ENCODE results near the gene TFAP2B. TPM values are rescaled to one million over a fixed set of nuclear protein-coding genes. Genes with fewer than 3 reads are reported as not detected.

Gene TFAP2B
- total and polyA plus RNA-seq, 5 donors from 2014 or later = not detected

DNA sequence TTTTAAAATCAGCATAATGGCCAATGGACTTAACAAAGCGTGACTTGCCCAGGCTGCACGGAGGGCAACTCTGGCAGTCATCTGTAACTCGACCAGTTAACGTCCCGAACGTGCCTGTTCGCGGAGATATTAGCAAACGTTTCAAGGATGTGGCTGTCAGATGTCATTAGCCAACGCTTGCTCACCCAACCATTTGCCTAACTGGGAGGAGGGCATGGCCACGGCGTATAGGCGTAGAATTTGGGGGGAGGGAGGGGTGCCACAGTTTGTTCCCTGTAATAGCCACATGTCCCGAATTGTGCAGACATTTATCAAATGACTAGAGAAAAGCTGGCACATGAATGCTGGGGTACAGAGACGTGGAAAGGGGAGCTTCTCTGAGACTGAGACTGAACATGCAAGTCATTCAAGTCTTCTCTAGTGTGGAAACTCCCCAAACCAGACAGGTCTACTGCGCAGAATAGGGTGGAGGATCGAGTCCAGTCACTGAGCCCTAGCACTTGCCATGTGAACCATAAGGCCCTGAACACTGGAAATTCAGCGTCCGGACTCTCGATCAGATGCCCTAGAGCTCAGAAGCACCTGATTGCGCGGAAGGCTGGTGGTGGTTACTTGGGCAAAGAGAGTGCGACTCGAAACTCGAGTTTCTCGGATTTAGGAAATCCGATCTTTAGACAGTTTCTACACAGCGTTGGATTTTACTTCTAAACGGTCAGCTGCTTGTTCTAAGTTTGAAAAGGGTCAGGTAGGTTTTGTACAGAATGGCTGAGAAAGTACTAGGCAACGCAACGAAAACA is 32.6 kb downstream of the TFAP2B start:
- peaks cover 0 to 3% of the 10 kb centered on the region in 2 experiments for H3K9me3 ChIP-seq (ENCODE audit: control insufficient read depth in 2 of 2, low read length in 2 of 2)
- H3K4me1 ChIP-seq (ENCODE audit: control insufficient read depth, insufficient read depth, low read length, poor library complexity, severe bottlenecking) = no peaks in the 10 kb centered on the region
- no peaks in the 10 kb centered on the region for H3K36me3 ChIP-seq (ENCODE audit: control insufficient read depth, insufficient read depth, low read length)
- no peak overlapping the region for H3K27ac ChIP-seq (ENCODE audit: insufficient read depth, low read length, poor library complexity, severe bottlenecking)
- no peak overlapping the region for H3K4me3 ChIP-seq (ENCODE audit: low read depth, low read length)
- peaks cover 3% of the 10 kb centered on the region for H3K36me3 Mint-ChIP-seq
- no peaks in the 10 kb centered on the region for H3K4me1 Mint-ChIP-seq
- no peak overlapping the region for H3K4me3 Mint-ChIP-seq
- peaks cover 61% of the 10 kb centered on the region for H3K27me3 Mint-ChIP-seq
- peaks cover 0 to 10% (median 3%) of the 10 kb centered on the region in 7 donors for H3K9me3 Mint-ChIP-seq
- no peak for ATAC-seq (ENCODE audit: low read depth in 2 of 2)
- peaks cover 12% of the 10 kb centered on the region for H3K27me3 ChIP-seq (ENCODE audit: control insufficient read depth, insufficient read depth, low read length)
- DNase-seq = no peak
- H3K27ac Mint-ChIP-seq = no peak overlapping the region

DNA sequence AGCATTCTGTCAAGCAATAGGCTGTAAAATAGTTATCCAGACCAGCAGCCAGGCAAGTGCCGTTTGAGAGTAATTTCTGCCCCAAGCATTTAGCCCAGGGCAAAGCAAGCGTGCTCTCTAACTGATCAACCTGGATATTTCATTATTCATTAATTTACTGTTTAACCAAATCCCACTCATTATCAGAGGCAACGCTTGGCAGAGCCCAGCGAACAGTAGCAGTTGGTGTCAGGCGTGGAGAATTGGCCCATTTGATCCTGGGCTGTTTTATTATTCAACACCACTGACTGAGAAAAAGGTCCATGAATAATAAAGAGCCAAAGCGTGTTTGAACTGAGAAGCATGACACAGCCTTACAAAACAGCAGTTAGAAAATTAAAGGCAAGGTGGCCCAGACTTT is 35.3 kb downstream of the TFAP2B start:
- no peaks in the 10 kb centered on the region for H3K4me1 Mint-ChIP-seq
- peaks cover 0 to 3% (median 0%) of the 10 kb centered on the region in 7 donors for H3K9me3 Mint-ChIP-seq
- Histone ChIP-seq H3K4me1 (ENCODE audit: control insufficient read depth, insufficient read depth, low read length, poor library complexity, severe bottlenecking) (no peaks in the 10 kb centered on the region), H3K36me3 (ENCODE audit: control insufficient read depth, insufficient read depth, low read length) (no peaks in the 10 kb centered on the region), H3K27ac (ENCODE audit: insufficient read depth, low read length, poor library complexity, severe bottlenecking) (no peak overlapping the region), H3K9me3 (ENCODE audit: control insufficient read depth in 2 of 2, low read length in 2 of 2) (peaks cover 0 to 3% of the 10 kb centered on the region in 2 experiments), H3K4me3 (ENCODE audit: low read depth, low read length) (no peak overlapping the region), H3K27me3 (ENCODE audit: control insufficient read depth, insufficient read depth, low read length) (peaks cover 5% of the 10 kb centered on the region)
- H3K27ac Mint-ChIP-seq = no peak overlapping the region
- H3K4me3 Mint-ChIP-seq = no peak overlapping the region
- DNase-seq (no peak), ATAC-seq (ENCODE audit: low read depth in 2 of 2) (no peak)
- H3K27me3 Mint-ChIP-seq = peaks cover 37% of the 10 kb centered on the region
- H3K36me3 Mint-ChIP-seq = no peaks in the 10 kb centered on the region

DNA sequence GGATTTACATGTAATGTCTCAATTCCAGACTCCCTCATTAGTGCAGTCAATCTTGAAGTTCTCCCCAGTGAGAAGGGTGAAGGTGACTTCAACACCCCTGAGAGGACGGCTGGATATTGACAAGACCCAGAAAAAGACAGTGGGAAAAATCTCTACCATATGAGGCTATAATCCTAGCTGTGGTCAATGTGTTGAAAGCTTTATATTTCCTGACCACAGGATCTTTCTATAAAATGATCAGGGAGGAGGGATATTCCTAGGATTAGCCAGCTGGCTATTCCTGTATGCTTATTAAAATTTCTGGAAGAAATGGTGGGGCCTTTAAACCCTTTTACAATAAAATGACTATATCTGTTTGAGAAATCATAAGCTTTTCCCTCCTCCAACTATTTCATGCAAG is 43.0 kb downstream of the TFAP2B start:
- Mint-ChIP-seq H3K4me1 (no peaks in the 10 kb centered on the region), H3K4me3 (no peak overlapping the region), H3K27ac (no peak overlapping the region), H3K27me3 (no peaks in the 10 kb centered on the region), H3K9me3 (peaks cover 0 to 1% (median 0%) of the 10 kb centered on the region in 7 donors), H3K36me3 (no peaks in the 10 kb centered on the region)
- H3K4me1 ChIP-seq (ENCODE audit: control insufficient read depth, insufficient read depth, low read length, poor library complexity, severe bottlenecking) = no peaks in the 10 kb centered on the region
- no peaks in the 10 kb centered on the region for H3K9me3 ChIP-seq (ENCODE audit: control insufficient read depth in 2 of 2, low read length in 2 of 2)
- no peaks in the 10 kb centered on the region for H3K27me3 ChIP-seq (ENCODE audit: control insufficient read depth, insufficient read depth, low read length)
- H3K36me3 ChIP-seq (ENCODE audit: control insufficient read depth, insufficient read depth, low read length) = no peaks in the 10 kb centered on the region
- no peak for ATAC-seq (ENCODE audit: low read depth in 2 of 2)
- no peak for DNase-seq
- no peak overlapping the region for H3K4me3 ChIP-seq (ENCODE audit: low read depth, low read length)
- no peak overlapping the region for H3K27ac ChIP-seq (ENCODE audit: insufficient read depth, low read length, poor library complexity, severe bottlenecking)

DNA sequence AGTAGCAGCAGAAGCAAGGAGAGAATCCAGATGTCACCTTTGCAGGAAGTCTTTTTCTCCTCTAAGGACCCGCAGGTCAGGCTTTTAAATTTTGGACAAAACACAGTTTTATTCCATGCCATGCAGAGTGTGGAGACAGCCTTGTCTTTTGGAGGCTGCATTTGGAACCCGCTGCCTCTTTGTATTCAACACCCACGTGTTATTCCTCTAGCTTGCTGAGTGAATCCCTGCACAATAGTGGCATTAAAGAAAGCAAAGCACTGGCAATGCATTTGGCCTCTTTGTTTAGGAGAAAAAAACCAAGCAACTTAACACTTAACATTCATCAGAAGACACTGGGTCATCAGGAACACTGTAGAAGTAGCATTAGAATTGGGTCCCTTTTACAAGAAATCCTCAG is 43.5 kb downstream of the TFAP2B start:
- Mint-ChIP-seq H3K4me3 (no peak overlapping the region), H3K27me3 (no peaks in the 10 kb centered on the region), H3K27ac (no peak overlapping the region), H3K9me3 (peaks cover 0 to 1% (median 0%) of the 10 kb centered on the region in 7 donors), H3K4me1 (no peaks in the 10 kb centered on the region), H3K36me3 (no peaks in the 10 kb centered on the region)
- Histone ChIP-seq H3K27ac (ENCODE audit: insufficient read depth, low read length, poor library complexity, severe bottlenecking) (no peak overlapping the region), H3K9me3 (ENCODE audit: control insufficient read depth in 2 of 2, low read length in 2 of 2) (no peaks in the 10 kb centered on the region), H3K36me3 (ENCODE audit: control insufficient read depth, insufficient read depth, low read length) (no peaks in the 10 kb centered on the region), H3K27me3 (ENCODE audit: control insufficient read depth, insufficient read depth, low read length) (no peaks in the 10 kb centered on the region), H3K4me3 (ENCODE audit: low read depth, low read length) (no peak overlapping the region), H3K4me1 (ENCODE audit: control insufficient read depth, insufficient read depth, low read length, poor library complexity, severe bottlenecking) (no peaks in the 10 kb centered on the region)
- DNase-seq (no peak), ATAC-seq (ENCODE audit: low read depth in 2 of 2) (no peak)

DNA sequence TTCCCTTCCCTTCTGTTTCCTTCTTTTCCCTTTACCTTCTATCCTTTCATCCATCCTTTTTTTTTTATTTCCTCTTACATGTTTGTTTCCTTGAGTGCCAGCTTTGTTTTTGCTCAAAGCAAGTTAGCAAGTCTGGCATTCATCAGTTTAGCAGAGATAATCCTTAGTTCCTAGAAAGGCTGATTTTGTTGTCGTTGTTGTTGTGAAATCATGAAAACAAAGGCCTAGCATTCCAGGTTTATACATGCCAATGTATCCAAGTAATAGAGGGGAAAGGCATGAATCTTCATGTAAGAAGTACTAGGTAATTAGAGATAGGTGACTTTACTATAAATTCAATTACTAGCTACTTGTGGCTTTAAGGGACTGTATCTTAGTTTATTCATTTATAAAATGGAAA is 45.9 kb downstream of the TFAP2B start:
- H3K4me1 ChIP-seq (ENCODE audit: control insufficient read depth, insufficient read depth, low read length, poor library complexity, severe bottlenecking) = no peaks in the 10 kb centered on the region
- H3K27ac ChIP-seq (ENCODE audit: insufficient read depth, low read length, poor library complexity, severe bottlenecking) = no peak overlapping the region
- Mint-ChIP-seq H3K4me1 (no peaks in the 10 kb centered on the region), H3K9me3 (peaks cover 0 to 2% (median 0%) of the 10 kb centered on the region in 7 donors), H3K27me3 (no peaks in the 10 kb centered on the region), H3K27ac (no peak overlapping the region), H3K4me3 (no peak overlapping the region), H3K36me3 (no peaks in the 10 kb centered on the region)
- no peak overlapping the region for H3K4me3 ChIP-seq (ENCODE audit: low read depth, low read length)
- DNase-seq = no peak
- no peaks in the 10 kb centered on the region for H3K27me3 ChIP-seq (ENCODE audit: control insufficient read depth, insufficient read depth, low read length)
- no peaks in the 10 kb centered on the region for H3K36me3 ChIP-seq (ENCODE audit: control insufficient read depth, insufficient read depth, low read length)
- ATAC-seq (ENCODE audit: low read depth in 2 of 2) = no peak
- H3K9me3 ChIP-seq (ENCODE audit: control insufficient read depth in 2 of 2, low read length in 2 of 2) = no peaks in the 10 kb centered on the region

DNA sequence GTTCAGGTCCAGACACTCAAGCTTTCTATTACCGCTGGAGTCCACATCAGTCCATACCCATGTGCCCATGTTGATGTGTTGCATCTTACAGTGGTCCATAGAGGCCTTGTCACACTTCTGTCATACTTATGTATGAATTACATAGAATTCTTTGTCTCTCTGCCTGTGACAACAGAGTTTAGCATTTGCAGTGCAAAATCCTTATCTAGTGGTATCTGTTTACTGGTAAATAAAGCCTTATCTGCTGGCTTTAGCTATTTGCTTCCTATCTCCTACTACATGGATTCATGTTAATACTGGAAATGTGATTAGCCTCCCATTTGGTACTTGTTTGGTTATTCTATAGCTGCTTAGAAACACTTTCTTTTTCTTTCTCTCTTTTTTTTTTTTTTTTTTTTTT is 49.8 kb downstream of the TFAP2B start:
- no peaks in the 10 kb centered on the region for H3K27me3 Mint-ChIP-seq
- H3K9me3 Mint-ChIP-seq = peaks cover 0 to 2% (median 0%) of the 10 kb centered on the region in 7 donors
- Histone ChIP-seq H3K27me3 (ENCODE audit: control insufficient read depth, insufficient read depth, low read length) (no peaks in the 10 kb centered on the region), H3K27ac (ENCODE audit: insufficient read depth, low read length, poor library complexity, severe bottlenecking) (no peak overlapping the region), H3K9me3 (ENCODE audit: control insufficient read depth in 2 of 2, low read length in 2 of 2) (no peaks in the 10 kb centered on the region), H3K36me3 (ENCODE audit: control insufficient read depth, insufficient read depth, low read length) (no peaks in the 10 kb centered on the region), H3K4me3 (ENCODE audit: low read depth, low read length) (no peak overlapping the region), H3K4me1 (ENCODE audit: control insufficient read depth, insufficient read depth, low read length, poor library complexity, severe bottlenecking) (no peaks in the 10 kb centered on the region)
- no peaks in the 10 kb centered on the region for H3K36me3 Mint-ChIP-seq
- no peak overlapping the region for H3K27ac Mint-ChIP-seq
- H3K4me1 Mint-ChIP-seq = no peaks in the 10 kb centered on the region
- no peak overlapping the region for H3K4me3 Mint-ChIP-seq
- DNase-seq (no peak), ATAC-seq (ENCODE audit: low read depth in 2 of 2) (no peak)

DNA sequence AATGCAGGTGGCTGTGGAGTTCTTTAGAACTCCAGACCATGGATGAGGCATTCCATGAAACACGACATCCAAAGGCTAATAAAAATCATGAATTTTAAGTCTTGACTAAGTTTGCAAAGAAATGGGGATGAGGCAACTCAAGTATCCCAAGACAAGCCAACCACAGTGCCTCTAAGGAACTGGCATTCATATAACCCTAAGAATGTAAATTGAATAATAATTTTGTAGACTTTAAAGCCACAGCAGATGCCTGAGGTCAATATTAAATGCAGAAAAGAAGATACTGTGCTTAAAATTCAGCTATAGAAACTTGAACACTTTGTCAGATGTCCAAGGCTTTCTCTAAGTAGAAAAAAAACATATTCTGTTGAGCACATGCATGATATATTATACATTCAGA is 54.5 kb downstream of the TFAP2B start:
- H3K27ac ChIP-seq (ENCODE audit: insufficient read depth, low read length, poor library complexity, severe bottlenecking) = no peak overlapping the region
- Mint-ChIP-seq H3K36me3 (no peaks in the 10 kb centered on the region), H3K9me3 (peaks cover 0 to 6% (median 0%) of the 10 kb centered on the region in 7 donors), H3K27me3 (no peaks in the 10 kb centered on the region), H3K4me3 (no peak overlapping the region), H3K27ac (no peak overlapping the region), H3K4me1 (no peaks in the 10 kb centered on the region)
- no peaks in the 10 kb centered on the region for H3K4me1 ChIP-seq (ENCODE audit: control insufficient read depth, insufficient read depth, low read length, poor library complexity, severe bottlenecking)
- no peaks in the 10 kb centered on the region for H3K36me3 ChIP-seq (ENCODE audit: control insufficient read depth, insufficient read depth, low read length)
- ATAC-seq (ENCODE audit: low read depth in 2 of 2) = no peak
- no peaks in the 10 kb centered on the region for H3K9me3 ChIP-seq (ENCODE audit: control insufficient read depth in 2 of 2, low read length in 2 of 2)
- H3K27me3 ChIP-seq (ENCODE audit: control insufficient read depth, insufficient read depth, low read length) = no peaks in the 10 kb centered on the region
- H3K4me3 ChIP-seq (ENCODE audit: low read depth, low read length) = no peak overlapping the region
- no peak for DNase-seq

DNA sequence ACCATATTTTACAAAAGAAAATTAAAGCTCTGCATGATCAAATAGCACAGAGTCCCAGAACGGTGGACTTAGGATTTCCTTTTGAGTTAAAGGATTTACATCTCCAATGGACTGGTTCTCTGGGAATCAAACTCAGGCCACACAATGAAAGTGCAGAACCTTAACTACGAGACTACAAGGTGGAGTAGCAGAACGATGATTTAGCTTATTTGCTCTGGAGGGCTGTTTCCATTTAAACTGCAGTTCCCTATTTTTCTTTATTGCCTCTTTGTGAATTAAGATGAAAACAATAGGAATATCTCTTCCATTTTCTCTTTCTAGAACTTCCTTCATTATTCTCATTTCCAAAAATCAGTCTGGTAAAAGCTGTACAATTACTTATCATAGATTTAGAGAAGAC is 65.7 kb downstream of the TFAP2B start:
- H3K27ac Mint-ChIP-seq = no peak overlapping the region
- H3K36me3 Mint-ChIP-seq = no peaks in the 10 kb centered on the region
- DNase-seq = no peak
- no peak overlapping the region for H3K4me3 Mint-ChIP-seq
- H3K27ac ChIP-seq (ENCODE audit: insufficient read depth, low read length, poor library complexity, severe bottlenecking) = no peak overlapping the region
- no peaks in the 10 kb centered on the region for H3K4me1 ChIP-seq (ENCODE audit: control insufficient read depth, insufficient read depth, low read length, poor library complexity, severe bottlenecking)
- no peaks in the 10 kb centered on the region for H3K27me3 Mint-ChIP-seq
- ATAC-seq (ENCODE audit: low read depth in 2 of 2) = no peak
- H3K36me3 ChIP-seq (ENCODE audit: control insufficient read depth, insufficient read depth, low read length) = no peaks in the 10 kb centered on the region
- H3K9me3 Mint-ChIP-seq = peaks cover 0 to 5% (median 0%) of the 10 kb centered on the region in 7 donors
- no peaks in the 10 kb centered on the region for H3K27me3 ChIP-seq (ENCODE audit: control insufficient read depth, insufficient read depth, low read length)
- no peaks in the 10 kb centered on the region for H3K9me3 ChIP-seq (ENCODE audit: control insufficient read depth in 2 of 2, low read length in 2 of 2)
- H3K4me1 Mint-ChIP-seq = no peaks in the 10 kb centered on the region
- H3K4me3 ChIP-seq (ENCODE audit: low read depth, low read length) = no peak overlapping the region

Measured in CD4-positive, CD25-positive, alpha-beta regulatory T cell (primary cell).